Measurements from ENCODE around the gene HSPA12A. TPM values are rescaled to one million over a fixed set of nuclear protein-coding genes. Genes with fewer than 3 reads are reported as not detected.

HSPA12A gene
- total RNA-seq, 2 donors from 2014 or later: 10.1 to 11.5 TPM

- H3K9me3 ChIP-seq: no peaks in the 10 kb centered on the region
- no peaks in the 10 kb centered on the region for H3K36me3 ChIP-seq
- H3K4me1 ChIP-seq: no peaks in the 10 kb centered on the region
- DNase-seq (ENCODE audit: low spot score): no peak
- H3K27me3 ChIP-seq: no peaks in the 10 kb centered on the region
- no peak overlapping the region for H3K27ac ChIP-seq
- no peak overlapping the region for H3K4me3 ChIP-seq
- no peak for TF ChIP-seq CTCF (IDR thresholded peaks at IDR 0.05)
Observed at GRCh38 chr10:116659049-116659670, 83.2 kb downstream of the HSPA12A start.

- Histone ChIP-seq H3K4me1 (no peaks in the 10 kb centered on the region), H3K4me3 (no peak overlapping the region), H3K27ac (no peak overlapping the region), H3K27me3 (no peaks in the 10 kb centered on the region), H3K9me3 (no peaks in the 10 kb centered on the region), H3K36me3 (no peaks in the 10 kb centered on the region)
- no peak for DNase-seq (ENCODE audit: low spot score)
- TF ChIP-seq CTCF (IDR thresholded peaks at IDR 0.05): no peak
Observed at GRCh38 chr10:116657863-116658551, 84.4 kb downstream of the HSPA12A start.

GRCh38 chr10:116656044-116656443 lies 86.3 kb downstream of the HSPA12A start:
- Histone ChIP-seq H3K9me3 (no peaks in the 10 kb centered on the region), H3K4me1 (no peaks in the 10 kb centered on the region), H3K27me3 (no peaks in the 10 kb centered on the region), H3K36me3 (no peaks in the 10 kb centered on the region), H3K4me3 (no peak overlapping the region), H3K27ac (no peak overlapping the region)
- no peak for TF ChIP-seq CTCF (IDR thresholded peaks at IDR 0.05)
- DNase-seq (ENCODE audit: low spot score): no peak

GRCh38 chr10:116655568-116655967 lies 86.8 kb downstream of the HSPA12A start:
- no peak for TF ChIP-seq CTCF (IDR thresholded peaks at IDR 0.05)
- no peak overlapping the region for H3K27ac ChIP-seq
- no peak overlapping the region for H3K4me3 ChIP-seq
- H3K27me3 ChIP-seq: no peaks in the 10 kb centered on the region
- H3K9me3 ChIP-seq: no peaks in the 10 kb centered on the region
- no peaks in the 10 kb centered on the region for H3K4me1 ChIP-seq
- DNase-seq (ENCODE audit: low spot score): peak; percentile 28
- no peaks in the 10 kb centered on the region for H3K36me3 ChIP-seq

- no peak overlapping the region for H3K27ac ChIP-seq
- no peak for DNase-seq (ENCODE audit: low spot score)
- H3K9me3 ChIP-seq: peaks cover 0 to 4% of the 10 kb centered on the region in 2 donors
- H3K36me3 ChIP-seq: no peaks in the 10 kb centered on the region
- no peaks in the 10 kb centered on the region for H3K4me1 ChIP-seq
- no peak overlapping the region for H3K4me3 ChIP-seq
- TF ChIP-seq CTCF (IDR thresholded peaks at IDR 0.05): peak in 1 of 2 donors; percentile 22
- no peaks in the 10 kb centered on the region for H3K27me3 ChIP-seq
Observed at GRCh38 chr10:116654816-116655215, 87.5 kb downstream of the HSPA12A start.
